Measurements from ENCODE around the gene ACADL.

DNA sequence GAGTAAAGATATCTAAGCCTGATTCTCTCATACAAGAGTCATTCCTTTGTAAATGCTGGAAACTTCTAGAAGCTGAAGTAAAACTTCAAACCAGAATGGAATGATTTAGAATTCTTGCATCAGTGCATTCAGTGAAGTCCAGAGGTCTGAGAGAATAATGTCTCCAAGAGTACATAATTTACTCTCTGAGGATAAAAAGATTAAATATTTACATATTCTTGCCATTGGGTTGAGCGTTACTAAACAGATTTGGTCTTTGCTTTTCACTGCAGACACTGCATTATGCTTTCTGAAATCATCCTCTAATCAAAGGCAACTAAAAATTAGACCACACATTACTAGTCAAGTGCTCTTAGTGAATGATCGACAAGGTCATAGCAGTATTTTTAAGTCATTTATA lies 27.5 kb downstream of the ACADL start:
- no peak for TF ChIP-seq CTCF (IDR thresholded peaks at IDR 0.05)
- no peak for TF ChIP-seq POLR2A (IDR thresholded peaks at IDR 0.05)

Measured in lower leg skin (tissue), 3 donors.